Fibroblast of mammary gland (primary cell): Measurements from ENCODE around the gene NAALAD2.
"Not testable (repeated sequence)": the region's sequence is repeated elsewhere in the genome, so short reads cannot be mapped to it uniquely, and the experiment has no call there.

ENCODE experiments used
- DNase-seq: peaks from one replicate; pipeline ENCODE4 v3.0.0-alpha.2; 2010; ENCODE audit warnings: low read depth
- H3K4me3 ChIP-seq: 2 replicates; pipeline ENCODE4 v1.5.1; 2011; ENCODE audit warnings: low read depth, mild to moderate bottlenecking, low read length, moderate library complexity; ENCODE audit not compliant: control insufficient read depth
- CTCF ChIP-seq: conservative IDR thresholded peaks from 2 replicates; pipeline ENCODE4 v1.5.1; 2011; ENCODE audit warnings: low read depth, low read length, inconsistent platforms; ENCODE audit not compliant: control insufficient read depth, insufficient read depth

NAALAD2 gene

GRCh38 chr11:90237004-90237403, 102.5 kb downstream of the NAALAD2 start:
- no peak for TF ChIP-seq CTCF
- no peak for DNase-seq
- H3K4me3 ChIP-seq: no peak overlapping the region

GRCh38 chr11:90239967-90240636, 105.6 kb downstream of the NAALAD2 start:
- H3K4me3 ChIP-seq, DNase-seq: not testable (repeated sequence)

GRCh38 chr11:90241414-90241813, 107.0 kb downstream of the NAALAD2 start:
- TF ChIP-seq CTCF: no peak
- peak; percentile 12 for DNase-seq

More at GRCh38 chr11:90241414-90241813, 107.0 kb downstream of the NAALAD2 start:
- H3K4me3 ChIP-seq: no peak overlapping the region
